Right cardiac atrium (tissue), 5 donors: ENCODE data around the gene GZMA. TPM values are rescaled to one million over a fixed set of nuclear protein-coding genes. Genes with fewer than 3 reads are reported as not detected.
"Not testable (repeated sequence)": the region's sequence is repeated elsewhere in the genome, so short reads cannot be mapped to it uniquely, and the experiment has no call there.

ENCODE experiments used
- ATAC-seq, 2 donors: fragments of 200-7000 bp; cut with Tn5 transposase; one replicate each; pipeline versions ENCODE4 v1.8.0 to v1.9.1; 2020; ENCODE audit warnings: moderate library complexity in 2 of 2, mild to moderate bottlenecking in 1 of 2
- DNase-seq, 3 donors: peaks; one replicate each; pipeline ENCODE4 v3.0.0-alpha.2; 2020
- H3K27ac ChIP-seq: one replicate; pipeline ENCODE4 v1.5.1; 2013; ENCODE audit warnings: mild to moderate bottlenecking, low read length, control low read depth, moderate library complexity
- H3K27me3 ChIP-seq: one replicate; pipeline ENCODE4 v1.6.1; 2013; ENCODE audit not compliant: control insufficient read depth, insufficient read depth
- H3K4me1 ChIP-seq: one replicate; pipeline ENCODE4 v1.6.1; 2013; ENCODE audit warnings: low read length; ENCODE audit not compliant: control insufficient read depth, insufficient read depth
- H3K4me3 ChIP-seq: one replicate; pipeline ENCODE4 v1.5.1; 2013; ENCODE audit warnings: low read length, control low read depth
- H3K9me3 ChIP-seq: one replicate; pipeline ENCODE4 v1.6.1; 2013; ENCODE audit warnings: low read length; ENCODE audit not compliant: control insufficient read depth
- WGBS: extraction: QIAGEN DNeasy Blood & Tissue Kit; methylation state at CpG from one replicate; pipeline ENCODE4 v1.1.7; 2013; 5-methylcytosine and 5-hydroxymethylcytosine counted together
- intact Hi-C, 4 donors: fragments of 100-400 bp; cut with DNase I; formaldehyde crosslinking; loops; one replicate each; pipeline versions ENCODE4 v1.11.0 to v1.14.0; 2022 to 2023
- polyA plus RNA-seq: library from polyadenylated mRNA; stranded (reverse); fragments of 200-250 nt; gene quantifications from one replicate; pipeline ENCODE4 v1.2.3, GENCODE V29; 2013
- total RNA-seq, 4 donors: library from RNA; stranded (reverse); fragmentation: NEBNext Ultra II Directional; extraction: Animal tissue kit (Norgen Biotek cat#: 25700); gene quantifications; one replicate each; pipeline ENCODE4 v1.2.1, GENCODE V29; 2021
- donor health status: healthy with polysubstance abuse.
- donor health status: DM: no; HTN: yes; CAD: no.
- donor health status: DM: no; HTN: no; CAD: no.
- donor health status: DM: no; HTN: yes; CAD: no; lungs with severe emphysema.
- donor health status: DM: yes; HTN: yes; CAD: no.

Gene GZMA
- total and polyA plus RNA-seq, 5 donors, result 0.42 to 1.5 (median 0.93) TPM

DNA sequence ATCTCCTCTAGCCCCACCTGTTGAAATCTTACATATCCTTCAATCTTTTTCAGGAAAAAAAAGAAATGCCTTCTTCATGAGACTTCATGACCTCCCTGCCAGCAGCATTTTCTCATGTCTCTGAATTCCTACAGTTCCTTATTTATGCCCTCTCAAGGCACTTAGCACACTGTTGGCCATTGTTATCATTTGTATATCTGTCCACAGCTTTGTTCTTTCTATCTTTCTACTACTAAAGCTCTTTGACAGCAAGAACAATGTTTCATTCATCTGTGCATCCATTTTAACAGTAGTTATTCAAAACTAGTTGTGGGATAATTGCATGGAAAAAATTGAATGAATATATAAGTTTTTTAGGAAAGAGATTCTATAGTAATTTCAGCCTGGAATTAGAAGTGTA lies 20.9 kb upstream of the GZMA start:
- no peaks in the 10 kb centered on the region for H3K27me3 ChIP-seq
- no peaks in the 10 kb centered on the region for H3K4me1 ChIP-seq
- H3K9me3 ChIP-seq, result no peaks in the 10 kb centered on the region
- H3K27ac ChIP-seq, result no peak overlapping the region
- DNase-seq (no peak), ATAC-seq (no peak)
- intact Hi-C loops, result no loop called here
- H3K4me3 ChIP-seq, result no peak overlapping the region

GRCh38 chr5:55089301-55089700 lies 13.1 kb upstream of the GZMA start:
- H3K4me1 ChIP-seq, intact Hi-C loops, H3K27ac ChIP-seq, ATAC-seq, DNase-seq, H3K9me3 ChIP-seq, H3K27me3 ChIP-seq, H3K4me3 ChIP-seq: not testable (repeated sequence)
- 79% methylated on average over 2 of the region's 2 CpGs for WGBS

- ATAC-seq, H3K27ac ChIP-seq, H3K4me3 ChIP-seq, H3K4me1 ChIP-seq, intact Hi-C loops, H3K27me3 ChIP-seq, H3K9me3 ChIP-seq, DNase-seq: not testable (repeated sequence)
- 83% methylated on average over 6 of the region's 6 CpGs for WGBS
Measured at GRCh38 chr5:55091011-55091410, 11.4 kb upstream of the GZMA start.

DNA sequence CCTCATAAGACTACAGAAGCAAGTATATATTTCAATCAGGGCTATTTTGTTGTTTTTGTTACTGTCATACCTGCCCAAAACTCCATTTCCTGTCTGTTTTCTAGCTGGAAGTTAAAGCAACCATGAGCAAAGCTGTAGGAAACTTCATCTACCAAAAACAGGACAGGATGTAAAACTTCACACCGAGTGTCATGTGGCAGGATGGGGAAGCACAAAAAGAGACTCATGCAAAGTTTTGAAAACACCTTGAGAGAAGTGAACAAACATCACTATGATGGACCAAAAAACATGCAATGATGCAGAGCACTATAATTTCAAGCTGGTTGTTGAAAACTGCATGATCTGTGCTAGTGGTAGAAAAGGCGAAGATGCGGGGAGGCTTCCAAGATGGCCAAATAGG lies 6.3 kb upstream of the GZMA start:
- Histone ChIP-seq H3K27me3 (no peaks in the 10 kb centered on the region), H3K9me3 (no peaks in the 10 kb centered on the region), H3K4me1 (no peaks in the 10 kb centered on the region), H3K27ac (no peak overlapping the region), H3K4me3 (no peak overlapping the region)
- DNase-seq (no peak), ATAC-seq (no peak)
- 89% methylated on average over 3 of the region's 3 CpGs for WGBS
- intact Hi-C loops, result no loop called here

GRCh38 chr5:55096861-55097260 lies 5.6 kb upstream of the GZMA start:
- intact Hi-C loops, result no loop called here
- Histone ChIP-seq H3K4me1 (no peaks in the 10 kb centered on the region), H3K27ac (no peak overlapping the region), H3K27me3 (no peaks in the 10 kb centered on the region), H3K4me3 (no peak overlapping the region), H3K9me3 (no peaks in the 10 kb centered on the region)
- ATAC-seq (no peak), DNase-seq (no peak)
- 79% methylated on average over 6 of the region's 6 CpGs for WGBS

GRCh38 chr5:55101148-55101547 lies 1.3 kb upstream of the GZMA start:
- H3K9me3 ChIP-seq, H3K4me1 ChIP-seq, ATAC-seq, intact Hi-C loops, H3K4me3 ChIP-seq, H3K27ac ChIP-seq, DNase-seq, H3K27me3 ChIP-seq: not testable (repeated sequence)

DNA sequence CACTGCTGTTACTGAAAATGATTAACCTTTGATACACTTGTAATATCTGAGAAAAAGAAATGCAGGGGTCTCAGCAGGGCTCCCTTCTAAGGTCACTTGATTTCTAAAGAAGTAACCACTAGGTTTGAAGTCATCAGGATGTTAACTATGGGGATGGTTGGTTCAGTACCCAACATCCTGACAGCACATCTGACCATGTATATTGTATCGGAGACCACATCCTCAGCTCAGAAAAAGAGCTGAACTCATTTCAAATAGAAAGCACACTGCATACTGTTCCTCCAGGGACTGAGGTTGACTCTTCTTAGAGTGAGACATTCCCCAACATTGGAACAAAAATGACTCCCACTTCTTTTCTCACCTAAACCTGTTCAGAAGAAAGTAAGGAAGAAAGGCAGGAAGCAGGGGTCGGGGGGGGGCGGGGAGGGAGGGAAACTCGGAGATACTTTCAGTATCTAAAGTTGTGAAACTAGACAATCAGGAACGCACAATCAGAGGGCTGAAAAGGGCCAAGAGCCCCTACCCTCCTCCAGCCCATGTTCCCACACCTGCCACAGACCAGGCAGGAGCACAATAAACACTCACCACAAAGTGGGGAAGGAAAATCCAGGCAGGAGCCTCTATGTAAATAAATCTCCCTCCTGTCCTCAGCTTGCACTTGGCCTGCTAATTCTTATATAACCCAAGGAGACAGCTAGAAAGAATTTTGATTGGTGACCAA lies 730 bp upstream of the GZMA start:
- no peaks in the 10 kb centered on the region for H3K27me3 ChIP-seq
- H3K9me3 ChIP-seq, result no peaks in the 10 kb centered on the region
- 53% methylated on average over 5 of the region's 5 CpGs for WGBS
- ATAC-seq (no peak), DNase-seq (no peak)
- intact Hi-C loops, result no loop called here
- no peak overlapping the region for H3K27ac ChIP-seq
- no peaks in the 10 kb centered on the region for H3K4me1 ChIP-seq
- H3K4me3 ChIP-seq, result no peak overlapping the region

DNA sequence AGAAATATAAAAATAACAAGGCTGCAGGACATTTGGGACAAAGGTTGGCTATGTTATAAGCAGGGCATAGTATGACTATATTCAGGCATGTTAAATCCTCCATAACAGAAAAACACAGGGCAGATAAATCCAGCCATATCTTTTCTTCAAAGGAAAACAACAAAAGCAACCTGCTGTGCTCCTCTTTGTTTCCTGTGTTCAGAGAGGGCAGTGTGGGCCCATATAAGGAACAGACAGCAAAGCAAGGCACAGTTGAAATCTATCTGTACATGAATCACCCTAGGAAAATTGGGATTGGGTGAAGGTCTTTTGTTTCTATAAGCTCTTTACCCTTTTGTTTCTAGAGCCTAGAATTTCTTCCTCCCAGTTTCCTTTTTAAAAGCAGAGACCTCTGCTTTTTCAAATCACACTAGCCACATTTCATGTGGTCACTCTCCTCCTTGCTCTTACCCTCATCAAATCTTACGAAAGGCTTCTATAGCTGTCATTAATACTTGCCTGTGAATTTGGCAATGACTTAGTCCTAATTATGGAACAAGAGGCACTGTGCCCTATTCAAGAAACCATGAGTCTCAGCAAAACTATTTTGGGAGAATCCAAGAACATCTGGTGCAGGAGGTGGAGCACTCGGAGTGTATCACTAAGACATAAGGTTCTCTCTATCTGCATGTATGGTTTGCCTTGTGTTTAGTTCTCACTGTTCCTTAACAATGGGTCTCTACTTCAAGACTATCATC lies 1.8 kb downstream of the GZMA start:
- H3K9me3 ChIP-seq, result no peaks in the 10 kb centered on the region
- intact Hi-C loops, result no loop called here
- H3K27me3 ChIP-seq, result no peaks in the 10 kb centered on the region
- H3K27ac ChIP-seq, result no peak overlapping the region
- WGBS, result 72% methylated on average over 2 of the region's 2 CpGs
- no peaks in the 10 kb centered on the region for H3K4me1 ChIP-seq
- H3K4me3 ChIP-seq, result no peak overlapping the region
- no peak for ATAC-seq
- no peak for DNase-seq

DNA sequence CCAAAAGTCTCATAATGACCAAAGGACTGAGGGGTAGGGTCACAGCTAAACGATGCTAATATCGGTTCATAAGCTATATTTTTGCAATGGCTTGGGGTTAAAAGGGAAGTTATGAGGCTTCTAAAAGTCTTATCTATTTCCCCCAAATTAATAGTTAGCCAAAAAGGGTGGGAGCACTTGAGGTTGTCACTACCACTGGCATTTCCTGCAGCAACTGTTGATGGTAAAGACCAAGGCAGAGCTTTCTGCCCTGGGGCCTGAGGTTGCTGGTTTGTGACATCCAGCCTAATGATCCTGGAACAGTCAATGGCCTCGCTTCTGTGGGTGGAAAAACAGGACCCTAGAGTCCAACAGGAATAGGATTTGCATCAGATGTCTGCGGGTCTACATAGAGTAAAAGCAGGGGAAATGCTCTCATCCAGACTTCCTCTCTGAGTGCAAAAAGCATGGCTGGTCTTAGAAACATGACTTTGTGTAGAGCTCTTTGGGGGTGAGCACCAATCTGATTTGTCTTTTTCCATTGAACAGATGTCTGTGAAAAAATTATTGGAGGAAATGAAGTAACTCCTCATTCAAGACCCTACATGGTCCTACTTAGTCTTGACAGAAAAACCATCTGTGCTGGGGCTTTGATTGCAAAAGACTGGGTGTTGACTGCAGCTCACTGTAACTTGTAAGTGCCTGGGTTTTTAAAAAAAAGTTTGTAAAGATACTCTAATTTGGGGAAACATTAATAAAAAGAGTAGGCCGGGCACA lies 2.7 kb downstream of the GZMA start:
- no peak for DNase-seq
- no peak for ATAC-seq
- no peaks in the 10 kb centered on the region for H3K9me3 ChIP-seq
- 82% methylated on average over 5 of the region's 5 CpGs for WGBS
- no peaks in the 10 kb centered on the region for H3K4me1 ChIP-seq
- H3K4me3 ChIP-seq, result no peak overlapping the region
- intact Hi-C loops, result no loop called here
- H3K27ac ChIP-seq, result no peak overlapping the region
- H3K27me3 ChIP-seq, result no peaks in the 10 kb centered on the region

DNA sequence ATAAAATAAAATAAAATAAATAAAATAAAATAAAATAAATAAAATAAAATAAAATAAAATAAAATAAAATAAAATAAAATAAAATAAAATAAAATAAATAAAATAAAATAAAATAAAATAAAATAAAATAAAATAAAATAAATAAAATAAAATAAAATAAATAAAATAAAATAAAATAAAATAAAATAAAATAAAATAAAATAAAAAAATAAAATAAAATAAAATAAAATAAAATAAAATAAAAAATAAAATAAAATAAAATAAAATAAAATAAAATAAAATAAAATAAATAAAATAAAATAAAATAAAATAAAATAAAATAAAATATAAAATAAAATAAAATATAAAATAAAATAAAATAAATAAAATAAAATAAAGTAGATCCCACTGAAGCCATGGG lies 3.5 kb downstream of the GZMA start:
- H3K4me1 ChIP-seq, H3K27me3 ChIP-seq, intact Hi-C loops, DNase-seq, H3K27ac ChIP-seq, H3K4me3 ChIP-seq, H3K9me3 ChIP-seq, ATAC-seq: not testable (repeated sequence)

GRCh38 chr5:55108661-55109060 lies 6.2 kb downstream of the GZMA start:
- DNase-seq, result no peak
- no peak overlapping the region for H3K27ac ChIP-seq
- no peak overlapping the region for H3K4me3 ChIP-seq
- H3K4me1 ChIP-seq, result no peaks in the 10 kb centered on the region
- H3K9me3 ChIP-seq, result no peaks in the 10 kb centered on the region
- WGBS, result 70% methylated on average over 3 of the region's 3 CpGs
- no peaks in the 10 kb centered on the region for H3K27me3 ChIP-seq
- intact Hi-C loops, result no loop called here
- ATAC-seq, result no peak
